Tibial nerve (tissue), 3 donors: ENCODE measurements around the gene PKHD1.

Source experiments
- POLR2A ChIP-seq, 2 donors: fragments of 450-650 bp; IDR thresholded peaks; one replicate each; pipeline ENCODE4 v1.6.1; 2017; ENCODE audit warnings: antibody characterized with exemption in 2 of 2, mild to moderate bottlenecking in 2 of 2, moderate library complexity in 2 of 2
- TF ChIP-seq, protein P1 (sequence below), 5 experiments: fragments of 200-600 bp in 3 of 5; fragments of 450-650 bp in 2 of 5; sonication (generic) in 3 of 5; IDR thresholded peaks; one replicate each; pipeline ENCODE4 v1.5.1; 2016 to 2019; ENCODE audit warnings: antibody characterized with exemption in 5 of 5, mild to moderate bottlenecking in 3 of 5, moderate library complexity in 2 of 5

- TF ChIP-seq, protein P1, sequence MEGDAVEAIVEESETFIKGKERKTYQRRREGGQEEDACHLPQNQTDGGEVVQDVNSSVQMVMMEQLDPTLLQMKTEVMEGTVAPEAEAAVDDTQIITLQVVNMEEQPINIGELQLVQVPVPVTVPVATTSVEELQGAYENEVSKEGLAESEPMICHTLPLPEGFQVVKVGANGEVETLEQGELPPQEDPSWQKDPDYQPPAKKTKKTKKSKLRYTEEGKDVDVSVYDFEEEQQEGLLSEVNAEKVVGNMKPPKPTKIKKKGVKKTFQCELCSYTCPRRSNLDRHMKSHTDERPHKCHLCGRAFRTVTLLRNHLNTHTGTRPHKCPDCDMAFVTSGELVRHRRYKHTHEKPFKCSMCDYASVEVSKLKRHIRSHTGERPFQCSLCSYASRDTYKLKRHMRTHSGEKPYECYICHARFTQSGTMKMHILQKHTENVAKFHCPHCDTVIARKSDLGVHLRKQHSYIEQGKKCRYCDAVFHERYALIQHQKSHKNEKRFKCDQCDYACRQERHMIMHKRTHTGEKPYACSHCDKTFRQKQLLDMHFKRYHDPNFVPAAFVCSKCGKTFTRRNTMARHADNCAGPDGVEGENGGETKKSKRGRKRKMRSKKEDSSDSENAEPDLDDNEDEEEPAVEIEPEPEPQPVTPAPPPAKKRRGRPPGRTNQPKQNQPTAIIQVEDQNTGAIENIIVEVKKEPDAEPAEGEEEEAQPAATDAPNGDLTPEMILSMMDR (IDR thresholded peaks at IDR 0.05) = no peak
- TF ChIP-seq POLR2A (IDR thresholded peaks at IDR 0.05) = no peak
These were observed 48.6 kb upstream of the PKHD1 start for GRCh38 chr6:52136055-52136454.
